GM20000 (cell line): ENCODE results near the gene MPZ.

Source experiments
- DNase-seq: peaks from one replicate; pipeline ENCODE4 v3.0.0; 2012; ENCODE audit warnings: low spot score
- CTCF ChIP-seq: IDR thresholded peaks from 2 replicates; pipeline ENCODE4 v1.5.1; 2012; ENCODE audit warnings: mild to moderate bottlenecking, control low read depth; ENCODE audit errors: extremely low read depth, missing control alignments

Gene MPZ

GRCh38 chr1:161309868-161310267 is at the start of gene MPZ:
TSS of gene MPZ (minus strand) at chr1:161309968. CDS start at chr1:161309905, 63 bp downstream.
- DNase-seq: no peak
- TF ChIP-seq CTCF: no peak

DNA sequence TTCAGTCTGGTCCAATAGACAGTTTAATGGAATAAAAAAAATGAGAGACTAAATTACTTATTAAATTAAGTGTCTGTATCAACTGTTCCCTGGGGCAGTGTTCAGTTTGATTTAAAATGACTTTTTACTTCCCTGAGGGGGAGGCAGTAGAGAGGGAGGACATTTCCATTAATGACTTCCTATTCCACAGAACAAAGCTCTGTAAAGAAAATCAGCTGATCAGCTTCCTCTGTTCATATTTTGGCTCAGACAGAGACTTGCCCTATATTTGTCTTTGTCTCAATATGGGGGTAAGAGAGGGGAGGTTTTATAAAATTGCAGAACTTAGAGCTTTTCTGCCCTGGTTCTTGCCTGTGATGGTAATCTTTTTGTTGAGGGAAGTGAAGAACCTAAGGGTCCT is 49.5 kb upstream of the MPZ start:
- no peak for DNase-seq
- no peak for TF ChIP-seq CTCF

GRCh38 chr1:161357073-161357472 is 47.3 kb upstream of the MPZ start:
- DNase-seq: peak; percentile 21
- TF ChIP-seq CTCF: no peak

DNA sequence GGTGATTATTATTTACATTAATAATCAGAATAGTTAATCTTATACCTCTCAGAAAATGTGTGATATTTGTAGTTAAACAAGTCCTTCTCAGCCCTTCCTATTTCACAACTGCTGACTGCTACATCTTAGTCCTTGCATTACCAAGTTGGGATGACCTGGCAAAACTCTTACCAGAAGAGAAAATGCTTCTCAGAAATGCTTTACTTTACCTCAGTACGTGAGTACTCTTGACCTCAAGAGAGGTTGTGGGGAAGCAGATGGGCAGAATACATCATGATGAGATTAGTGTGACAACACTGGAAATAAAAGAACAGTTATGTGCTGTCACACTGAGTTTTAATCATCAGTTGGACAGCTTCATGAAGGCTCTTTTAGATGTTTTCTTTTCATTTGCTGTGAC is 41.7 kb upstream of the MPZ start:
- no peak for DNase-seq

GRCh38 chr1:161350671-161351070 is 40.9 kb upstream of the MPZ start:
- DNase-seq: no peak
- TF ChIP-seq CTCF: no peak

More for the DNA sequence above, 41.7 kb upstream of the MPZ start:
- no peak for TF ChIP-seq CTCF

GRCh38 chr1:161342821-161343220 is 33.1 kb upstream of the MPZ start:
- no peak for DNase-seq
- no peak for TF ChIP-seq CTCF

DNA sequence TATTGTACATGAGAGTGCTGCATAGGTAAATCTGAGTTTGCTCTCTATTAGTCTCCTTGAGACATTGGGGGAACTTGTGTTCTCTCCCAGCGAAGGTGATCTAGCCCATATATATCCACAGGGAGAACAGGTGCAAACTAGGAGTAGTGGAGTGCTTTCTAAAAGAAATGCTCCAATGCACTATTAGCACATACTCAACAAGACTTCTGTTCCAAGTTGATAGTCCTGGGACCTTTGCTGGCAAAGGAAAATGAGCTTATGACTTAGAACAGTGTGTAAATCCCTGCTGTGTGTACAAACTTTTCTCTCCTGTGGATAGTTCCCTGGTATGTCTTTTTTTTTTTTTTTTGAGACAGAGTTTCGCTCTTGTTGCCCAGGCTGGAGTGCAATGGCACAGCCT is 32.4 kb upstream of the MPZ start:
- no peak for DNase-seq
- no peak for TF ChIP-seq CTCF
